ENCODE results near the gene EIF3A.
"Not testable (repeated sequence)": the region's sequence is repeated elsewhere in the genome, so short reads cannot be mapped to it uniquely, and the experiment has no call there.

The EIF3A gene

GRCh38 chr10:119103903-119104653 lies 23.5 kb upstream of the EIF3A start, which contains the start of gene DENND10:
DENND10 (plus strand) TSS chr10:119104113; CDS start chr10:119104143, 30 bp downstream.
- Histone ChIP-seq H3K4me3 (peak within 1 kb of the TSS; percentile 96 to 99), H3K27ac (peak within 1 kb of the TSS; percentile 73 to 79), H3K36me3 (peaks cover 7 to 11% (median 10%) of the 10 kb centered on the region in 3 donors), H3K4me1 (peaks cover 0 to 17% (median 10%) of the 10 kb centered on the region in 4 donors), H3K9me3 (no peaks in the 10 kb centered on the region), H3K27me3 (no peaks in the 10 kb centered on the region)
- intact Hi-C loops (cut with DNase I; ENCODE audit: low total_unique reads), result no loop called here
- peak; percentile 76 to 89 for DNase-seq
- TF ChIP-seq, protein P1, sequence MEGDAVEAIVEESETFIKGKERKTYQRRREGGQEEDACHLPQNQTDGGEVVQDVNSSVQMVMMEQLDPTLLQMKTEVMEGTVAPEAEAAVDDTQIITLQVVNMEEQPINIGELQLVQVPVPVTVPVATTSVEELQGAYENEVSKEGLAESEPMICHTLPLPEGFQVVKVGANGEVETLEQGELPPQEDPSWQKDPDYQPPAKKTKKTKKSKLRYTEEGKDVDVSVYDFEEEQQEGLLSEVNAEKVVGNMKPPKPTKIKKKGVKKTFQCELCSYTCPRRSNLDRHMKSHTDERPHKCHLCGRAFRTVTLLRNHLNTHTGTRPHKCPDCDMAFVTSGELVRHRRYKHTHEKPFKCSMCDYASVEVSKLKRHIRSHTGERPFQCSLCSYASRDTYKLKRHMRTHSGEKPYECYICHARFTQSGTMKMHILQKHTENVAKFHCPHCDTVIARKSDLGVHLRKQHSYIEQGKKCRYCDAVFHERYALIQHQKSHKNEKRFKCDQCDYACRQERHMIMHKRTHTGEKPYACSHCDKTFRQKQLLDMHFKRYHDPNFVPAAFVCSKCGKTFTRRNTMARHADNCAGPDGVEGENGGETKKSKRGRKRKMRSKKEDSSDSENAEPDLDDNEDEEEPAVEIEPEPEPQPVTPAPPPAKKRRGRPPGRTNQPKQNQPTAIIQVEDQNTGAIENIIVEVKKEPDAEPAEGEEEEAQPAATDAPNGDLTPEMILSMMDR (IDR thresholded peaks at IDR 0.05), result no peak

DNA sequence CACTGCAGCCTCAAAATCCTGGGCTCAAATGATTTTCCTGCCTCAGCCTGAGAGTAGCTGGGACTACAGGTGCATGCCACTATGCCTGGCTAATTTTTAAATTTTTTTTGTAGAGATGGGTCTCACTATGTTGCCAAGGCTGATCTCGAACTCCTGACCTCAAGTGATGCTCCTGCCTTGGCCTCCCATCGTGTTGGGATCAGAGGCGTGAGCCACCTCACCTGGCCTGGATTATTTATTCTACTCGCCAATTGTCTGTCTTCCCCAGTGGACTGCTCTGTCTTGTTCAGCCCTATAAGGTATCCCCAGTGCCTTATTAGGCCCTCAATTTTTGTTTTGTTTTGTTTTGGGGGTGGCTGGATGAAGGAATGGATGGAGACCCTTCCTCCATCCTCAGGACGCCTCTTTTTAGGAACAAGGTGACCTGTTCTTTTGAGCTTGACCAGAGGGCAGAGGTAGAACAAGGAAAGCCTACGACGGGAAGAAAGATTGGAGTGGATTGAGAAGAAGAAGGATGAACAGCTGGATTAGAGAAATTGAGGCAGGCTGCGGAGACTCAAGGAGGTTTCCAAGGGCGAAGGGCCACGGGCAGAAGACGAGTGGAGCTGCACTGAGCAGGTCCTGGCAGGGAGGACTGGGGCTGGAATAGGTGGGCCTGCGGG lies 22.8 kb upstream of the EIF3A start:
- peaks cover 0 to 5% (median 4%) of the 10 kb centered on the region in 3 donors for H3K36me3 ChIP-seq
- intact Hi-C loops (cut with DNase I; ENCODE audit: low total_unique reads), result no loop called here
- DNase-seq, result no peak
- H3K4me3 ChIP-seq, result peak overlapping the region; percentile 96 to 99
- peaks cover 0 to 17% (median 10%) of the 10 kb centered on the region in 4 donors for H3K4me1 ChIP-seq
- TF ChIP-seq, protein P1 (IDR thresholded peaks at IDR 0.05), result no peak
- H3K27ac ChIP-seq, result peak overlapping the region; percentile 73 to 79
- no peaks in the 10 kb centered on the region for H3K9me3 ChIP-seq
- H3K27me3 ChIP-seq, result no peaks in the 10 kb centered on the region

GRCh38 chr10:119101366-119102098 lies 20.9 kb upstream of the EIF3A start:
- H3K27me3 ChIP-seq, result no peaks in the 10 kb centered on the region
- peaks cover 0 to 17% (median 10%) of the 10 kb centered on the region in 4 donors for H3K4me1 ChIP-seq
- no peak overlapping the region for H3K27ac ChIP-seq
- DNase-seq, result no peak
- intact Hi-C loops (cut with DNase I; ENCODE audit: low total_unique reads), result no loop called here
- H3K36me3 ChIP-seq, result no peaks in the 10 kb centered on the region
- no peaks in the 10 kb centered on the region for H3K9me3 ChIP-seq
- TF ChIP-seq, protein P1 (IDR thresholded peaks at IDR 0.05), result no peak
- no peak overlapping the region for H3K4me3 ChIP-seq

GRCh38 chr10:119100434-119101238 lies 20.0 kb upstream of the EIF3A start:
- intact Hi-C loops (cut with DNase I; ENCODE audit: low total_unique reads), result no loop called here
- DNase-seq, result no peak
- H3K9me3 ChIP-seq, result no peaks in the 10 kb centered on the region
- TF ChIP-seq, protein P1 (IDR thresholded peaks at IDR 0.05), result no peak
- no peak overlapping the region for H3K27ac ChIP-seq
- H3K36me3 ChIP-seq, result no peaks in the 10 kb centered on the region
- H3K4me1 ChIP-seq, result peaks cover 0 to 13% (median 9%) of the 10 kb centered on the region in 4 donors
- no peaks in the 10 kb centered on the region for H3K27me3 ChIP-seq
- H3K4me3 ChIP-seq, result no peak overlapping the region

- TF ChIP-seq, protein P1 (IDR thresholded peaks at IDR 0.05), result no peak
- no peaks in the 10 kb centered on the region for H3K27me3 ChIP-seq
- no peak for DNase-seq
Measured at GRCh38 chr10:119098576-119098975, 18.0 kb upstream of the EIF3A start.

DNA sequence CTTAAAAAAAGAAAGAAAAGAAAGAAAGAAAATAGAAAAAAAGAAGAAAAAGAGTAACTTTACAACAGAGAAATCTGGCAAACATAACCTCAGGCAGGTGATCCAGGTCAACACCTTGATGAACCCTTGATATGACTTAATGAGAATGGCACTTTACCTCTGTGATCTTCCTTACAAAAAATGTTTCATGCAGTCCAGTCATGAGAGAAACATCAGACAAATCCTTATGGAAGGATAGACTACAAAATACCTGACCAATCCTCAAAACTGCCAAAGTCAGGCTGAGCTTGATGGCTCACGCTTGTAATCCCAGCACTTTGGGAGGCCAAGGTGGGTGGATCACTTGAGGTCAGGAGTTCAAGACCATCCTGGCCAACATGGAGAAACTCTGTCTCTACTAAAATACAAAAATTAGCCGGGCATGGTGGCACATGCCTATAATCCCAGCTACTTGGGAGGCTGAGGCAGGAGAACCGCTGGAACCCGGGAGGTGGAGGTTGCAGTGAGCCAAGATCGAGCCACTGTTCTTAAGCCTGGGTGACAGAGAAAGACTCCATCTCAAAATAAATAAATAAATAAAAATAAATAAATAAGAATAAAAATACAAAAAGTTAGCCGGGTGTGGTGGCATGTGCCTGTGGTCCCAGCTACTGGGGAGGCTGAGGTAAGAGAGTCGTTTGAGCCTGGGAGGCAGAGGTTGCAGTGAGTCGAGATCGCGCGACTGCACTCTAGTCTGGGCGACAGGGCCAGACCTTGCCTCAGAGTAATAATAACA lies 16.2 kb upstream of the EIF3A start:
- H3K9me3 ChIP-seq; H3K27ac ChIP-seq; H3K4me3 ChIP-seq; H3K36me3 ChIP-seq; H3K4me1 ChIP-seq; H3K27me3 ChIP-seq; intact Hi-C loops (cut with DNase I; ENCODE audit: low total_unique reads); DNase-seq: not testable (repeated sequence)

More at GRCh38 chr10:119098576-119098975, 18.0 kb upstream of the EIF3A start:
- Histone ChIP-seq H3K4me3 (no peak overlapping the region), H3K27ac (no peak overlapping the region), H3K36me3 (no peaks in the 10 kb centered on the region), H3K4me1 (peaks cover 0 to 3% (median 0%) of the 10 kb centered on the region in 4 donors), H3K9me3 (no peaks in the 10 kb centered on the region)
- intact Hi-C loops (cut with DNase I; ENCODE audit: low total_unique reads), result no loop called here

Data from tibial artery (tissue), 4 donors.